Lung (tissue), 12 donors: ENCODE results near the gene RPP38. TPM values are rescaled to one million over a fixed set of nuclear protein-coding genes. Genes with fewer than 3 reads are reported as not detected.

Experiments
- ATAC-seq: fragments of 200-7000 bp; cut with Tn5 transposase; one replicate; pipeline ENCODE4 v1.9.1; 2020; ENCODE audit warnings: moderate number of reproducible peaks; ENCODE audit not compliant: insufficient read depth, low FRiP score
- DNase-seq, 3 donors: peaks; one replicate each; pipeline ENCODE4 v3.0.0-alpha.2; 2013 to 2017
- H3K27ac ChIP-seq, 2 donors: one replicate each; pipeline ENCODE4 v1.5.1; 2013; ENCODE audit warnings: mild to moderate bottlenecking in 2 of 2, moderate library complexity in 2 of 2, control low read depth in 1 of 2, inconsistent platforms in 1 of 2, low read depth in 1 of 2, low read length in 1 of 2
- H3K27me3 ChIP-seq, 3 donors: one replicate each; pipeline ENCODE4 v1.5.1; 2013; ENCODE audit warnings: low read length in 2 of 3; ENCODE audit not compliant: control insufficient read depth in 3 of 3, insufficient read depth in 3 of 3
- H3K36me3 ChIP-seq, 4 donors: one replicate each; pipeline ENCODE4 v1.5.1; 2013; ENCODE audit warnings: low read length in 4 of 4, mild to moderate bottlenecking in 1 of 4, moderate library complexity in 1 of 4; ENCODE audit not compliant: control insufficient read depth in 4 of 4, insufficient read depth in 4 of 4
- H3K4me1 ChIP-seq, 5 donors: one replicate each; pipeline ENCODE4 v1.5.1; 2013; ENCODE audit warnings: low read length in 5 of 5, mild to moderate bottlenecking in 2 of 5, moderate library complexity in 1 of 5; ENCODE audit not compliant: control insufficient read depth in 5 of 5, insufficient read depth in 5 of 5
- H3K4me3 ChIP-seq: one replicate; pipeline ENCODE4 v1.5.1; 2013; ENCODE audit warnings: mild to moderate bottlenecking, control low read depth, moderate library complexity
- H3K9ac ChIP-seq, 2 donors: one replicate each; pipeline ENCODE4 v1.5.1; 2013; ENCODE audit warnings: low read length in 2 of 2, control low read depth in 1 of 2; ENCODE audit not compliant: insufficient read depth in 1 of 2
- H3K9me3 ChIP-seq, 4 donors: one replicate each; pipeline ENCODE4 v1.5.1; 2013; ENCODE audit warnings: low read length in 3 of 4, mild to moderate bottlenecking in 1 of 4, moderate library complexity in 1 of 4; ENCODE audit not compliant: control insufficient read depth in 4 of 4, insufficient read depth in 3 of 4
- CTCF ChIP-seq: IDR thresholded peaks from 2 replicates; pipeline ENCODE4 v1.5.1; 2012; ENCODE audit warnings: mild to moderate bottlenecking; ENCODE audit errors: control extremely low read depth, extremely low read depth
- WGBS, 2 donors: extraction: QIAGEN DNeasy Blood & Tissue Kit; methylation state at CpG; one replicate each; pipeline ENCODE4 v1.1.7; 2013; 5-methylcytosine and 5-hydroxymethylcytosine counted together
- polyA plus RNA-seq, 2 donors: library from polyadenylated mRNA; stranded (reverse); fragments of 200-250 nt; gene quantifications; one replicate each; pipeline ENCODE4 v1.2.1, GENCODE V29; 2013
- total RNA-seq, 2 donors: library from RNA; depleted of rRNA in 1 of 2; stranded (reverse); fragments of >200 nt in 1 of 2; gene quantifications; one replicate each; pipeline ENCODE4 v1.2.1, GENCODE V29; 2014 to 2021
- donor health status: control.
- donor health status: control.
- donor health status: Bipolar disorder and iron deficiency.
- donor health status: healthy.
- donor health status: DM: yes; HTN: yes; CAD: no.

RPP38 gene
- total and polyA plus RNA-seq, 4 donors: 10.2 to 25.5 (median 18.1) TPM

GRCh38 chr10:15140698-15141097 lies 43.5 kb downstream of the RPP38 start:
- no peak overlapping the region for H3K4me3 ChIP-seq
- no peak for ATAC-seq
- peaks cover 0 to 3% (median 0%) of the 10 kb centered on the region in 5 donors for H3K4me1 ChIP-seq
- no peak for TF ChIP-seq CTCF
- no peak overlapping the region for H3K9ac ChIP-seq
- no peak for DNase-seq
- peaks cover 0 to 7% (median 5%) of the 10 kb centered on the region in 4 donors for H3K36me3 ChIP-seq
- no peaks in the 10 kb centered on the region for H3K27me3 ChIP-seq
- WGBS, 2 donors: 95% methylated on average over 7 of the region's 7 CpGs
- no peak overlapping the region for H3K27ac ChIP-seq
- no peaks in the 10 kb centered on the region for H3K9me3 ChIP-seq

- WGBS, 2 donors: 74 to 77% methylated on average over 16 of the region's 16 CpGs
- peaks cover 0 to 7% (median 5%) of the 10 kb centered on the region in 4 donors for H3K36me3 ChIP-seq
- DNase-seq (no peak), ATAC-seq (no peak)
- H3K4me3 ChIP-seq: no peak overlapping the region
- TF ChIP-seq CTCF: no peak
- H3K4me1 ChIP-seq: peaks cover 0 to 3% (median 0%) of the 10 kb centered on the region in 5 donors
- H3K27me3 ChIP-seq: no peaks in the 10 kb centered on the region
- H3K9me3 ChIP-seq: no peaks in the 10 kb centered on the region
- H3K9ac ChIP-seq: no peak overlapping the region
- no peak overlapping the region for H3K27ac ChIP-seq
Observed at GRCh38 chr10:15141136-15142054, 44.2 kb downstream of the RPP38 start.

- H3K9ac ChIP-seq: no peak overlapping the region
- H3K4me3 ChIP-seq: no peak overlapping the region
- no peaks in the 10 kb centered on the region for H3K27me3 ChIP-seq
- no peak for DNase-seq
- 76 to 82% methylated on average over 4 of the region's 4 CpGs for WGBS, 2 donors
- ATAC-seq: no peak
- H3K9me3 ChIP-seq: no peaks in the 10 kb centered on the region
- no peak for TF ChIP-seq CTCF
- H3K36me3 ChIP-seq: peaks cover 0 to 4% (median 1%) of the 10 kb centered on the region in 4 donors
- H3K4me1 ChIP-seq: peaks cover 0 to 3% (median 0%) of the 10 kb centered on the region in 5 donors
- H3K27ac ChIP-seq: no peak overlapping the region
Observed at GRCh38 chr10:15144788-15145187, 47.6 kb downstream of the RPP38 start.
